Measurements from ENCODE around the gene PIGS. TPM values are rescaled to one million over a fixed set of nuclear protein-coding genes. Genes with fewer than 3 reads are reported as not detected.

PIGS gene
- total and polyA plus RNA-seq, 2 donors (not counting 3 experiments of a cell fraction or from before 2014, with no cell fraction given), result 71.3 to 110 TPM

DNA sequence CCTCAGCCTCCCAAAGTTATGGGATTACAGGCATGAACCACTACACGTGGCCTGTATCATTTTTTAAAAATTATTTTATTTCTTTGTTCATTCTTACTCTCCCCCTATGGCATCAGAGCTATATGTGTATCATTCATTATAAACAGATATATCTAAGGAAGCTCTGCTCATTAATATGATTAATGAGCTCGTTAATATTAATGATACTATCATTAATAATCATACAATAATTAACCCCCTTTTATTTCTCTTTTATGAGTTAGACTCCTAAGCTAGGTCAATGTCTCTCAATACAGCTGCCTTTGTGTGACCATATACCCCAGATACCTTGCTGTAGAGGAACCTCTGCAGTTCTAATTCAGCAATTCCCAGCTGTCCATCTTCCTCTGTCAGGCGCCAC lies 47.1 kb upstream of the PIGS start:
- peaks cover 43 to 62% of the 10 kb centered on the region in 2 experiments for H3K36me3 ChIP-seq (ENCODE audit: control insufficient read depth in 2 of 2, extremely low read depth in 1 of 2, insufficient read depth in 2 of 2, low read length in 2 of 2)
- no peak overlapping the region for H3K4me3 ChIP-seq (replicated peaks in 1 of 3; ENCODE audit: insufficient read depth in 1 of 3, low read depth in 1 of 3, low read length in 3 of 3)
- H3K79me2 ChIP-seq (ENCODE audit: control insufficient read depth, insufficient read depth, low read length), result no peaks in the 10 kb centered on the region
- H3K4me2 ChIP-seq (ENCODE audit: insufficient read depth, low read length), result no peak overlapping the region
- no peak for FAIRE-seq
- no TSS peak for BruUV-seq (replicated peaks)
- H3K27ac ChIP-seq (ENCODE audit: insufficient read depth, low read depth, low read length), result no peak overlapping the region
- H4K20me1 ChIP-seq (replicated peaks; ENCODE audit: control insufficient read depth, extremely low read depth, insufficient read depth, low read length), result no peaks in the 10 kb centered on the region
- TF ChIP-seq MYC (IDR thresholded peaks at IDR 0.05; ENCODE audit: low read depth, low read length) (no peak), GATA2 (IDR thresholded peaks at IDR 0.05; ENCODE audit: insufficient read depth, insufficient read length, low read depth, low read length) (no peak), EZH2 (IDR thresholded peaks at IDR 0.05; ENCODE audit: borderline replicate concordance, low read depth, low read length, severe bottlenecking) (no peak), JUN (IDR thresholded peaks at IDR 0.05; ENCODE audit: borderline replicate concordance, insufficient read depth, insufficient read length, low read depth) (no peak), FOS (IDR thresholded peaks at IDR 0.05; ENCODE audit: borderline replicate concordance, insufficient read depth, low read length) (no peak), POLR2A (IDR thresholded peaks at IDR 0.05; ENCODE audit: low read depth, low read length) (no peak), POLR2AphosphoS5 (IDR thresholded peaks at IDR 0.05; ENCODE audit: insufficient read depth, low read depth, low read length) (no peak)
- TF ChIP-seq, protein P1, sequence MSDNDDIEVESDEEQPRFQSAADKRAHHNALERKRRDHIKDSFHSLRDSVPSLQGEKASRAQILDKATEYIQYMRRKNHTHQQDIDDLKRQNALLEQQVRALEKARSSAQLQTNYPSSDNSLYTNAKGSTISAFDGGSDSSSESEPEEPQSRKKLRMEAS (IDR thresholded peaks at IDR 0.05; ENCODE audit: insufficient read depth, insufficient read length), result no peak
- TF ChIP-seq, protein P2, sequence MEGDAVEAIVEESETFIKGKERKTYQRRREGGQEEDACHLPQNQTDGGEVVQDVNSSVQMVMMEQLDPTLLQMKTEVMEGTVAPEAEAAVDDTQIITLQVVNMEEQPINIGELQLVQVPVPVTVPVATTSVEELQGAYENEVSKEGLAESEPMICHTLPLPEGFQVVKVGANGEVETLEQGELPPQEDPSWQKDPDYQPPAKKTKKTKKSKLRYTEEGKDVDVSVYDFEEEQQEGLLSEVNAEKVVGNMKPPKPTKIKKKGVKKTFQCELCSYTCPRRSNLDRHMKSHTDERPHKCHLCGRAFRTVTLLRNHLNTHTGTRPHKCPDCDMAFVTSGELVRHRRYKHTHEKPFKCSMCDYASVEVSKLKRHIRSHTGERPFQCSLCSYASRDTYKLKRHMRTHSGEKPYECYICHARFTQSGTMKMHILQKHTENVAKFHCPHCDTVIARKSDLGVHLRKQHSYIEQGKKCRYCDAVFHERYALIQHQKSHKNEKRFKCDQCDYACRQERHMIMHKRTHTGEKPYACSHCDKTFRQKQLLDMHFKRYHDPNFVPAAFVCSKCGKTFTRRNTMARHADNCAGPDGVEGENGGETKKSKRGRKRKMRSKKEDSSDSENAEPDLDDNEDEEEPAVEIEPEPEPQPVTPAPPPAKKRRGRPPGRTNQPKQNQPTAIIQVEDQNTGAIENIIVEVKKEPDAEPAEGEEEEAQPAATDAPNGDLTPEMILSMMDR (IDR thresholded peaks at IDR 0.05; ENCODE audit: extremely low read depth in 1 of 2, insufficient read depth in 1 of 2, low read depth in 1 of 2, low read length in 2 of 2), result no peak
- no peak overlapping the region for H3K9ac ChIP-seq (replicated peaks; ENCODE audit: extremely low read depth, insufficient read depth, low read length)
- no peaks in the 10 kb centered on the region for H3K27me3 ChIP-seq (ENCODE audit: control insufficient read depth in 2 of 2, insufficient read depth in 2 of 2, low read length in 2 of 2)
- dilution Hi-C loops (cut with MboI; ENCODE audit: extremely low pct_ligation_motif_present, low sequenced_read_pairs), result no loop called here
- H2AFZ ChIP-seq (ENCODE audit: low read depth, low read length), result no peak overlapping the region
- H3K9me1 ChIP-seq (replicated peaks; ENCODE audit: control insufficient read depth, extremely low read depth, insufficient read depth, low read length), result no peaks in the 10 kb centered on the region
- ChIA-PET POLR2A (interaction anchor here (1.0 kb wide), 1 partner anchor 9 kb away, joined by 7 read pairs; no protein-coding TSS in a partner anchor), CTCF (interaction anchor here (1.7 kb wide), 1 partner anchor 29 kb away, joined by 5 read pairs; no protein-coding TSS in a partner anchor)
- no peaks in the 10 kb centered on the region for H3K9me3 ChIP-seq (replicated peaks; ENCODE audit: control insufficient read depth, insufficient read depth, low read length)
- intact Hi-C loops (cut with micrococcal nuclease), result no loop called here
- H3K4me1 ChIP-seq (ENCODE audit: control insufficient read depth, extremely low read depth, insufficient read depth, low read length), result no peaks in the 10 kb centered on the region
- DNase-seq (ENCODE audit: low read depth, low spot score), result no peak

Data from endothelial cell of umbilical vein (primary cell).